Non-pigmented ciliary epithelial cell (primary cell): ENCODE data around the gene PDE4B.

ENCODE experiments used
- DNase-seq: peaks from one replicate; pipeline ENCODE4 v3.0.0-alpha.2; 2010; ENCODE audit warnings: low read depth

Gene PDE4B

GRCh38 chr1:66183400-66183799 lies 390.7 kb downstream of the PDE4B start:
- no peak for DNase-seq

DNA sequence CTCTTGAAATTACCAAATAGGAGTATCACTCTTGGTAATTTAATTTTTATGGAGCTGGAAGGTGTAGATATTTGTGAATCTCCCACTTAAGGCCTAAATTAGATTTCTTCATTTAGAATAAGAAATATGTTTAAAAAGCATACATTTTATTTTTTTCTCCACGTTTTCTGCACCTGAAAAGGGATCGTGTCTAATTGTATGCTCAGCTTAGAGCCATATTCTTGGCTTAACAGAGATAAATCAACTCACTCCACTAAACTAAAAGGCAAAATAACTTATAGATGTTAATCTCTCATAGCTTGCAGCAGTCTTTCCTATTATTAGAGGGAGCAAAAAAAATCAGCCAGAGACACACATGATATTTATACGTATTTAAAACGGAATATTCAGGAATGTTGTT lies 404.4 kb downstream of the PDE4B start:
- no peak for DNase-seq

GRCh38 chr1:66197785-66198184 lies 405.1 kb downstream of the PDE4B start:
- DNase-seq, result no peak

DNA sequence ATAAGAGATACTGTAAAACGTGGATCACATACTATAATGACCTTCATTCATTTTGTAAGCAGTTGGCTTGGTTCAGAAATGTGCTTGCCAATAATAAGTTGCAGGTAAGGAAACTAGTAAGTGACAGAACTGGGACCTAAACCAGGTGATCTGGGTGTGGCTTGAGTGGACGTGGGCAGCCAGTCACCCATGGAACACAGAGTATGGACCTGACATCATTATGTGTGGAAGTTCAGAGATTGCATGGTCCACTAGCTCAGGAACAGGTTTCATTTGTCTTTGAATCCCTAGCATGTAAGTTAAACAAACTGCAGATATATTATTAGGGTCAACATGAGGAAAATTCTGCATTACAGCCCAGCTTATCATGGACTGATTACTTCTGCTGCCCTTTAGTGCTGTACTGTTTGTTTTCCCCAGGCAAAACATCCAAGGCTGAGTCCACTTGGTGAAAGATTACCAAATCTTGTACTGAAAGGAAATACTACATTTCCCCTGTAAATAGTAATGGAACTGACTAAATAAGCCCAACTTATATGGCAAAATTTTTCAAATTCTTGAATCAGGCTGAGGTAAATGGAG lies 414.0 kb downstream of the PDE4B start:
- DNase-seq, result no peak

DNA sequence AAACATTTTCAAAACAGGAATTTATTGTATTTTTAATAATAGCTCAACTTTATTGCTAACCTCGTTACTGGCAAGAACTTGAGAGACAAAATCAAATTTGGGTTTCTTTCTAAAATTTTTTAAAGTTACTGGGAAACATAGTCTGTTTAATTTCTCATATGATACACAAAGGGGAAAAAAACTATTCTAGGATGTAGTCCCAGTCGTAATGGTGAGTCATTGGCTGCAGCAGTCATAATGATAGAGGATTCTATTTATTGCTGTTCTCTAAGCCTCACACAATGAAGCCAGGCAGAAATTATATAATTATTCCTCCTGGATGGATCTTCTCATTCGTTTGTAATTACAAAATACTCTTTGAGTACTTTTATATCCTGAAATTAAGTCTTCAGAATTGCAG lies 414.8 kb downstream of the PDE4B start:
- DNase-seq, result no peak

GRCh38 chr1:66208632-66209031 lies 415.9 kb downstream of the PDE4B start:
- DNase-seq, result no peak

DNA sequence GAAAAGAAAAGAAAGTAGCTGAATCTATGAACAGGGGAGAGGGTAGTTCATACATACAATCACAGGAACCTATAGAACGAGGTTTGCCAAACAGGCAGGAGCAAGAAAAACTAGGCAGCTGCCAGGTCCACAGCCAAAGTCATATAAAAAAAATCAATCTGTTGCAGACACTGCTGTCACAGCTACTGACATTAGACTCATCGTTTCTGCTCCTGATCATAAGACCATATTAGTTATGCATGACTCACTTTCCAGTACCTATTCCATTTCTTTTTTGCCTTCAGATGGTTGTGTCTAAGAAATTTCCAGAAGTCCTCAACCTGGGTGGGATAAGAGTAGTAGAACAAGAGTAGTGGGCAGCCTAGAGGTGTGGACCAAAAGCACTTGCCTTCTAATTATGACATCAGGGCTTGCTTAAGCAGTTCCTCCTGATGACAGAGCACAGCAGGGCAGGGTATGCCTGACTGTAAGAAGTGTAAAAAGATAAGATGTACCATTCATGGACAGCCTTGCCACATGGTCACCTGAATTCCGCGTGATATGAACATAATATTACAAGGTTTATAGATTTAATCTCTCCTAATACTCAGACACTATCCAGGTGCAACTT lies 418.0 kb downstream of the PDE4B start:
- DNase-seq, result no peak

- no peak for DNase-seq
Measured at GRCh38 chr1:66211521-66211920, 418.8 kb downstream of the PDE4B start.

DNA sequence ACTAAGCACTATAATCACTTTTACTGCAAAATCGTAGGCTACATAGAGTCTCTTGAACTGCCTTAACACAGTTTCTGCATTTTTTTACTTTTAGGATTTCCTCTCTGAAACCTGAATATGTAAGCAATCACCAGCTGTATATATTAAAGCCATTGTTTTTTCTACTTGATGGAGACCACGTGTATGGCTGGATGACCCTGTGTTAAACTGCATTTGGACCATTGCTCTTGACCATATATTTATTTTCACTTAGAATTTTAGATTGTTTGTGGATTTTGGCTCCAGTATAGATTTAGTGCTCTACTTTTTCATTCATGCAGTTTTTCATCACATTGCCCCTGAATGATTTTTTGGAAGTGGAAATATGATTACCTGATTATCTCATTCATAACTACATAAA lies 420.8 kb downstream of the PDE4B start:
- DNase-seq, result no peak

- no peak for DNase-seq
Measured at GRCh38 chr1:66214901-66215300, 422.2 kb downstream of the PDE4B start.

- peak; percentile 19 for DNase-seq
Measured at GRCh38 chr1:66217021-66217420, 424.3 kb downstream of the PDE4B start.

DNA sequence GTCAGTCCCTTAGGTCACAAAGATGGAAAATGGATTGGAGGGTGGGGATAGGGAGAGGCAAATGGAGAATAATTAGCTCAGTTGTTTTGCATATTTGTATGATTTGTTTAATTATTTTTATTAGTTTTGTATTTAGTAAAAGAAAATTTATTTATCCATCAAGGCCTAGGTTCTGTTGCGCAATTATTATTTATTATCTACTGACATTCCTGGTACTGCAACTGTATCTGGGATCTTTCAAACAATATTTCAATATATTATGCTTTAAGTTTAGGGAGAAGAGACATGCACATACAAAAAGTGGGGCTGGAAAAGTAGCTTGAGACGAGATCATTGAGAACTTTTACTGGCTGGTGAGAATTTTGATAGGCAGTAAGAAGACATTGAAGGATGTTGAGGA lies 424.9 kb downstream of the PDE4B start:
- DNase-seq, result no peak

DNA sequence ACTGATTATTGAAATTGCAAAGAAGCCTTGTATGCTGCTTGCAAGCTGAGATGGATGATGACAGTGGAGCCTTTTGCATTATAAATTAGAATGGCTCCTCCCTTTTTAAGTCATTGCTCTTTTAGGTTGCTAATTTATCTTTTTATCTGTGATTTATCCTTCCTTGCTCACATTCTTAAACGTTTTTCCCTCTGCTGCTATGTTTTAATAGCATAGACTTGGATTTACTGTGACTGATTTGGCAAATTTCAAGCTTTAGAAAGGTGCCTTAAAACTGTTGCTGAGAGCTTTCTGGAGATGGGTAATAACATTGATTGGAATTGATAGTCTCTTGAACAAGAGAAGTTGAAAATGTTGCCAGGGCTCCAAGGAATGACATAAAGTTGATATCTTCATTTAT lies 427.8 kb downstream of the PDE4B start:
- DNase-seq, result no peak

DNA sequence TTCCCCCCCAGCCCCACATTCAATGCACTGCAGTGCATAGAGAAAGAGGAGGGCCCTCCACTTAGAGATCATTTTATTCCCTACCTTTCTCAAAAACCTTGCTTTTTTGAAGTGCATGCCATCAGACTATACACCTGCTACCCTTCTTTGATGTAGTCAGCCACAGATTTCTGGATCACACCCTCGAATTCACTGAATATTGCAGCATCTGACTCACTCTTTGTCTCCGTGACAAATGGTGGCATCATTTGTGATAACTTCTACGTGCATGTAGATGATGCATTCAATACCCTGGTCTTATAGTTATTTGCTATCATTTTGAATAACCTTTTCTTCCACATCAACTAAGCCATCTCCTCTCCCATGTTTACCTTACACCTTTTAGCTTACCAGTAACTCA lies 431.0 kb downstream of the PDE4B start:
- no peak for DNase-seq

DNA sequence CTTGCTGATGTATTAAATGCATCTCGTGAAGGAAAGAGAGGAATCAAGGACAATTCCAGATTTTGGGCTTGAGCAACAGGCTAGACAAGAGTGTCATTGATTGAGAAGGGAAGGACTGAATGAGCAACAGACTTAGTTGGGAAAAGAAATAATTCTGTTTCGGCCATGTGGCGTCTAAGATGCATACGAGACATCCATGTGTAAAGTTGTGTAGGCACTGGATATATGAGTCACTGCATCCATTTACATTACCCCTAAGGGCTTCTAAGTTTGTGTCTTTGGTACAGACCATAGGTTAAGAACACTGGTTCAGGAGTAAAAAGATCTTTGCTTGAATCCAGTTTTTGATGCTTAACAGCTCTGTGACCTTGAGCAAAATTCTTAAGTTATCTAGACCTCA lies 434.3 kb downstream of the PDE4B start:
- no peak for DNase-seq

DNA sequence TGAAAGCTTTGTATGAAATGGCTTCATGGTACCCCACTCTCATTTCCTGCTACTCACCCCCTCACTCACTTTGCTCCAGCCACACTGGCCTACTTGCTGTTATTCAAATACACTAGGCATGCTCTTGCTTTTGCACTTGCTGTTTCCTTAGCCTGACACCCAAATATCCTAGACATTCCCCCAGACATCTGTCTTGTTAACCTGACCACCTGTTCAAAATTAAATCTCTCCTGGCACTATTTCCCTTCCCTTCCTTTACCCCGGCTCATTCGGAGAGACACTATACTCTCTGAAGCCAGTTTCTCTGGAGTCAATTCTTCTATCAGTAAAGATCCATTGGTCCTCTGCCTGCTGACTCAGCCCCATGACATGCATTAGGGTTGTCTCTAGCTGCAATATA lies 435.3 kb downstream of the PDE4B start:
- DNase-seq, result no peak

- DNase-seq, result no peak
Measured at GRCh38 chr1:66231217-66231616, 438.5 kb downstream of the PDE4B start.

- DNase-seq, result no peak
Measured at GRCh38 chr1:66231681-66232463, 439.2 kb downstream of the PDE4B start.

DNA sequence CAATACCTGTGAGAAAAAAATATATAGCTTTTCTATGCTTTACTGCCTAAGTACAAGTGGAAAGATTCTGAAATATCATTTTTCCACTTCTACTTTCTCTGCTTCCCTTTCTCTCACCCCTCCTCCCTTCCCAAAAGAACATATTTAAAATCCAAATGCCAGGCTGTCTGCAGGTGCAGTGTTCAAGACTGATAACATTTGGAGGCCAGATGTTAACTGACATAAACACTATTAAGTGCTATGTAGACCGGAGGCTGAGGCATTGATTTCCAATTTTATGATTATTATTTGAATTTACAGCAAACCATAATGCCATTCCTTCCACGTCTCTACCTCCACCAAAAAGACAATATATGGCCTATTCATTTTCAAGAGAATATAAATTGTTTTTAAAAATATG lies 444.3 kb downstream of the PDE4B start:
- DNase-seq, result no peak

GRCh38 chr1:66237722-66238479 lies 445.2 kb downstream of the PDE4B start:
- no peak for DNase-seq

DNA sequence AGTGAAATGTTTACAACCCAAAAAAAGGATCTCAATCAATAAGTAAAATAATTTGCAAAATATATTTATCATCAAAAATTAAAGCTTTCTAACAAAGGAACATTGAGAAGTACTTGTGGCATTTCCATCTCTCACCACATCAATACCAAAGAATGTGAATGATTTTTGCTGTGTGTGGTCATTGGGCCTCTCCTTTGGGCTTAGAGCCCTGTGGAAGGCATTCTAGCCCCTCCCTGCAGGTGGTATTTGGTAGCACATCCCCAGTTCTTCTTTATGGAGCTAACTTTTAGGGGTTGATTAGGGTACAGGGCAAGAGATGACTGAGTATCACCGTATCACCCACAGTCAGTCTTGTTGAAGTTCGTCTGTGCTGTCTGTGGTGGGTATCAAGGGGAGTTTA lies 447.1 kb downstream of the PDE4B start:
- no peak for DNase-seq

GRCh38 chr1:66240491-66241484 lies 448.1 kb downstream of the PDE4B start:
- DNase-seq, result no peak
